OCI-LY3 (cell line): ENCODE data around the gene NEK9.

Experiments used
- H2AFZ ChIP-seq: fragments of 200-600, 300-600 bp; shearing (Covaris generic); 2 replicates; pipeline ENCODE4 v1.6.0; 2014; ENCODE audit warnings: antibody characterized with exemption, low read depth, low read length
- H3K27ac ChIP-seq: fragments of 200-600, 300-600 bp; sonication (generic); 2 replicates; pipeline ENCODE4 v1.5.1; 2014; ENCODE audit warnings: mild to moderate bottlenecking, low read length, moderate library complexity, mixed read lengths
- H3K27me3 ChIP-seq: fragments of 200-600, 300-600 bp; sonication (generic); 2 replicates; pipeline ENCODE4 v1.6.1; 2014; ENCODE audit warnings: low read depth, low read length, mixed read lengths
- H3K36me3 ChIP-seq: fragments of 200-600, 300-600 bp; sonication (generic); replicated peaks from 2 replicates; pipeline ENCODE3; 2014; ENCODE audit warnings: low read depth, low read length, mixed read lengths
- H3K4me1 ChIP-seq: fragments of 300-600, 200-600 bp; sonication (generic); 2 replicates; pipeline ENCODE4 v1.6.1; 2014; ENCODE audit warnings: low read length, mixed read lengths
- H3K4me2 ChIP-seq: fragments of 200-600, 300-600 bp; sonication (generic); 2 replicates; pipeline ENCODE4 v1.6.1; 2014; ENCODE audit warnings: low read length, mixed read lengths
- H3K4me3 ChIP-seq: fragments of 300-600, 200-600 bp; sonication (generic); 2 replicates; pipeline ENCODE4 v1.5.1; 2014; ENCODE audit warnings: antibody characterized with exemption, mild to moderate bottlenecking, low read length, moderate library complexity
- H3K79me2 ChIP-seq: fragments of 300-600, 200-600 bp; shearing (Covaris generic); 2 replicates; pipeline ENCODE4 v1.6.1; 2014; ENCODE audit warnings: mild to moderate bottlenecking, low read length, mixed read lengths
- H3K9ac ChIP-seq: fragments of 300-600, 200-600 bp; shearing (Covaris generic); 2 replicates; pipeline ENCODE4 v1.6.0; 2014; ENCODE audit warnings: mild to moderate bottlenecking, low read length, moderate library complexity
- H3K9me3 ChIP-seq: fragments of 200-600, 300-600 bp; shearing (Covaris generic); 2 replicates; pipeline ENCODE4 v1.6.1; 2014; ENCODE audit warnings: low read length, mixed read lengths; ENCODE audit not compliant: insufficient read depth
- H4K20me1 ChIP-seq: fragments of 200-600, 300-600 bp; sonication (generic); 2 replicates; pipeline ENCODE4 v1.6.1; 2016; ENCODE audit warnings: low read length, mixed read lengths; ENCODE audit not compliant: insufficient read depth
- CTCF ChIP-seq: fragments of 200-600, 300-600 bp; sonication (generic); IDR thresholded peaks from 2 replicates; pipeline ENCODE4 v1.5.1; 2014; ENCODE audit warnings: antibody characterized with exemption, low read length, low read depth
- EZH2phosphoT487 ChIP-seq: fragments of 200-600 bp; shearing (Covaris generic); IDR thresholded peaks from 2 replicates; pipeline ENCODE4 v1.6.1; 2018; ENCODE audit warnings: antibody characterized with exemption, mixed run types, low read depth

NEK9 gene

GRCh38 chr14:75094896-75095295 is 32.0 kb downstream of the NEK9 start:
- Histone ChIP-seq H3K4me1 (no peaks in the 10 kb centered on the region), H3K27me3 (no peaks in the 10 kb centered on the region), H3K79me2 (no peaks in the 10 kb centered on the region), H4K20me1 (no peaks in the 10 kb centered on the region), H3K36me3 (peaks cover 60% of the 10 kb centered on the region), H3K4me2 (no peak overlapping the region), H3K9ac (no peak overlapping the region), H3K9me3 (no peaks in the 10 kb centered on the region), H2AFZ (no peak overlapping the region), H3K27ac (no peak overlapping the region), H3K4me3 (no peak overlapping the region)
- no peak for TF ChIP-seq EZH2phosphoT487
- no peak for TF ChIP-seq CTCF

- Histone ChIP-seq H2AFZ (no peak overlapping the region), H3K4me3 (no peak overlapping the region), H3K27me3 (no peaks in the 10 kb centered on the region), H3K79me2 (no peaks in the 10 kb centered on the region), H3K27ac (no peak overlapping the region), H4K20me1 (no peaks in the 10 kb centered on the region), H3K4me2 (no peak overlapping the region), H3K9ac (no peak overlapping the region), H3K36me3 (peaks cover 52% of the 10 kb centered on the region), H3K4me1 (no peaks in the 10 kb centered on the region), H3K9me3 (no peaks in the 10 kb centered on the region)
- no peak for TF ChIP-seq CTCF
- no peak for TF ChIP-seq EZH2phosphoT487
Observed at GRCh38 chr14:75092698-75093097, 34.1 kb downstream of the NEK9 start.

GRCh38 chr14:75091251-75091650 is 35.6 kb downstream of the NEK9 start:
- H3K4me1 ChIP-seq, result no peaks in the 10 kb centered on the region
- H3K27ac ChIP-seq, result no peak overlapping the region
- H3K9me3 ChIP-seq, result no peaks in the 10 kb centered on the region
- no peak overlapping the region for H3K4me3 ChIP-seq
- no peak overlapping the region for H2AFZ ChIP-seq
- H3K9ac ChIP-seq, result no peak overlapping the region
- H3K79me2 ChIP-seq, result no peaks in the 10 kb centered on the region
- H4K20me1 ChIP-seq, result no peaks in the 10 kb centered on the region
- H3K4me2 ChIP-seq, result no peak overlapping the region
- peaks cover 56% of the 10 kb centered on the region for H3K36me3 ChIP-seq
- no peaks in the 10 kb centered on the region for H3K27me3 ChIP-seq
- no peak for TF ChIP-seq EZH2phosphoT487
- TF ChIP-seq CTCF, result no peak

- Histone ChIP-seq H3K4me3 (no peak overlapping the region), H4K20me1 (no peaks in the 10 kb centered on the region), H3K9ac (no peak overlapping the region), H3K4me1 (no peaks in the 10 kb centered on the region), H3K4me2 (no peak overlapping the region), H3K79me2 (no peaks in the 10 kb centered on the region), H3K36me3 (peaks cover 52% of the 10 kb centered on the region), H2AFZ (no peak overlapping the region), H3K27ac (no peak overlapping the region), H3K27me3 (no peaks in the 10 kb centered on the region), H3K9me3 (no peaks in the 10 kb centered on the region)
- no peak for TF ChIP-seq CTCF
Observed at GRCh38 chr14:75090353-75090752, 36.5 kb downstream of the NEK9 start.
